Smooth muscle cell (in vitro differentiated cells): ENCODE results near the gene SOX2. TPM values are rescaled to one million over a fixed set of nuclear protein-coding genes. Genes with fewer than 3 reads are reported as not detected.

ENCODE experiments used
- DNase-seq: peaks from one replicate; lab custom pipeline; 2025; ENCODE audit not compliant: unreplicated experiment; lab: John Stamatoyannopoulos, UW
- H2AFZ ChIP-seq: fragments of 200-600 bp; sonication (generic); 2 replicates; pipeline ENCODE4 v1.6.0; 2016; ENCODE audit warnings: antibody characterized with exemption, low read depth, mild to moderate bottlenecking
- H3F3A ChIP-seq: fragments of 200-600 bp; sonication (generic); 2 replicates; pipeline ENCODE4 v1.6.0; 2017; ENCODE audit warnings: antibody characterized with exemption, low read depth
- H3K27ac ChIP-seq: fragments of 200-600 bp; sonication (generic); 2 replicates; pipeline ENCODE4 v1.5.1; 2016; ENCODE audit warnings: low read depth, mild to moderate bottlenecking
- H3K27me3 ChIP-seq: fragments of 200-600 bp; sonication (generic); 2 replicates; pipeline ENCODE4 v1.6.1; 2016; ENCODE audit warnings: low read depth, mild to moderate bottlenecking
- H3K36me3 ChIP-seq: fragments of 200-600 bp; sonication (generic); 2 replicates; pipeline ENCODE4 v1.5.1; 2016; ENCODE audit warnings: low read depth
- H3K4me1 ChIP-seq: fragments of 200-600 bp; sonication (generic); 2 replicates; pipeline ENCODE4 v1.5.1; 2016; ENCODE audit warnings: low read depth
- H3K4me2 ChIP-seq: fragments of 200-600 bp; sonication (generic); 2 replicates; pipeline ENCODE4 v1.6.0; 2016; ENCODE audit warnings: mild to moderate bottlenecking
- H3K4me3 ChIP-seq: fragments of 200-600 bp; sonication (generic); 2 replicates; pipeline ENCODE4 v1.5.1; 2016; ENCODE audit warnings: mild to moderate bottlenecking
- H3K79me2 ChIP-seq: fragments of 200-600 bp; sonication (generic); 2 replicates; pipeline ENCODE4 v1.6.0; 2016; ENCODE audit warnings: low read depth, mild to moderate bottlenecking
- H3K9ac ChIP-seq: fragments of 200-600 bp; sonication (generic); 2 replicates; pipeline ENCODE4 v1.6.0; 2016; ENCODE audit warnings: low read depth
- H3K9me3 ChIP-seq: fragments of 200-600 bp; sonication (generic); replicated peaks from 2 replicates; pipeline ENCODE4 v1.5.1; 2016; ENCODE audit warnings: low read depth
- H4K20me1 ChIP-seq: fragments of 200-600 bp; sonication (generic); 2 replicates; pipeline ENCODE4 v1.6.0; 2016; ENCODE audit warnings: low read depth
- WGBS: methylation state at CpG from one replicate; pipeline ENCODE4 v1.1.7; 2016; ENCODE audit warnings: low lambda C conversion rate; 5-methylcytosine and 5-hydroxymethylcytosine counted together
- polyA plus RNA-seq: library from polyadenylated mRNA; unstranded; fragments of >200 nt; fragmentation: Nextera tagmentation; extraction: Ambion mirVana; gene quantifications from 2 replicates; pipeline ENCODE4 v1.2.1, GENCODE V29; 2016
- total RNA-seq: library from RNA; depleted of rRNA; stranded (reverse); fragments of >200 nt; gene quantifications from 2 replicates; pipeline ENCODE4 v1.2.3, GENCODE V29; 2014
- TF ChIP-seq, protein P1 (sequence below): fragments of 200-600 bp; sonication (generic); IDR thresholded peaks from 2 replicates; pipeline ENCODE4 v1.5.1; 2017; ENCODE audit warnings: borderline replicate concordance, mild to moderate bottlenecking, antibody characterized with exemption; ENCODE audit not compliant: insufficient read depth, poor library complexity, severe bottlenecking

SOX2 gene
- total and polyA plus RNA-seq, 2 experiments from 2014 or later, result not detected

DNA sequence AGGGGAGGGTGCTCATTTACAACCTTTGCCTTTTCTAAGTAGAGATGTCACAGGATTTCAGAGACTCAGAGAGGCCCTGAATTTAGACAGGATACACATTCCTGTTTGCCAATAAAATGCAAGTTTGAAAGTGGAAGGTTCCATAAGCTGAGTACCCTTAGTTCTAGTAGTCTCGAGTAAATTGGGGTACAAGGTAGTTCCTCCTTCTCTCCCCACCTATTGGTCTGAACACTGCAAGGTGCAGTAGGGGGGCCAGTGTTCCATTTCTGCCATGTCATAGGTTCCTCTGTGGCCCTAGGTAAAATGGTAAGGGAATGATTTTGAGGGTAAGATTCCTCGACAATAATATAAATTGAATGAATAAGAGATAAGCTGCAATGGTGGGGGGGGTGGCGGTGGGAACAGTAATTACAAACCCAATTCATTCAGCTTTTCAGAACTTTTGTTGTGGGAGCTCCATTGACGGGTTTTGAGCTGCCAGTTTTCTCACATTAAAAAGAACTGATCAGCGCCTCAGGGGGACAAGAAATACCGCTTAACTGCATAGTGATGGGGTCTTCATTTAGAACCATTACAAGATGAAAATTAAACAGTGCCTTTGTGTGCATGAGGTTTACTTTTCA is 5.9 kb downstream of the SOX2 start:
- no peak overlapping the region for H3K27ac ChIP-seq
- no peaks in the 10 kb centered on the region for H3K79me2 ChIP-seq
- no peak overlapping the region for H3K4me2 ChIP-seq
- H3K27me3 ChIP-seq, result peaks cover 100% of the 10 kb centered on the region
- no peaks in the 10 kb centered on the region for H3K36me3 ChIP-seq
- no peak overlapping the region for H3K9ac ChIP-seq
- peaks cover 28% of the 10 kb centered on the region for H3K4me1 ChIP-seq
- H2AFZ ChIP-seq, result no peak overlapping the region
- no peaks in the 10 kb centered on the region for H4K20me1 ChIP-seq
- no peak for DNase-seq
- no peaks in the 10 kb centered on the region for H3F3A ChIP-seq
- H3K4me3 ChIP-seq, result no peak overlapping the region
- 56% methylated on average over 6 of the region's 6 CpGs for WGBS
- no peaks in the 10 kb centered on the region for H3K9me3 ChIP-seq
- TF ChIP-seq, protein P1, sequence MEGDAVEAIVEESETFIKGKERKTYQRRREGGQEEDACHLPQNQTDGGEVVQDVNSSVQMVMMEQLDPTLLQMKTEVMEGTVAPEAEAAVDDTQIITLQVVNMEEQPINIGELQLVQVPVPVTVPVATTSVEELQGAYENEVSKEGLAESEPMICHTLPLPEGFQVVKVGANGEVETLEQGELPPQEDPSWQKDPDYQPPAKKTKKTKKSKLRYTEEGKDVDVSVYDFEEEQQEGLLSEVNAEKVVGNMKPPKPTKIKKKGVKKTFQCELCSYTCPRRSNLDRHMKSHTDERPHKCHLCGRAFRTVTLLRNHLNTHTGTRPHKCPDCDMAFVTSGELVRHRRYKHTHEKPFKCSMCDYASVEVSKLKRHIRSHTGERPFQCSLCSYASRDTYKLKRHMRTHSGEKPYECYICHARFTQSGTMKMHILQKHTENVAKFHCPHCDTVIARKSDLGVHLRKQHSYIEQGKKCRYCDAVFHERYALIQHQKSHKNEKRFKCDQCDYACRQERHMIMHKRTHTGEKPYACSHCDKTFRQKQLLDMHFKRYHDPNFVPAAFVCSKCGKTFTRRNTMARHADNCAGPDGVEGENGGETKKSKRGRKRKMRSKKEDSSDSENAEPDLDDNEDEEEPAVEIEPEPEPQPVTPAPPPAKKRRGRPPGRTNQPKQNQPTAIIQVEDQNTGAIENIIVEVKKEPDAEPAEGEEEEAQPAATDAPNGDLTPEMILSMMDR, result no peak

DNA sequence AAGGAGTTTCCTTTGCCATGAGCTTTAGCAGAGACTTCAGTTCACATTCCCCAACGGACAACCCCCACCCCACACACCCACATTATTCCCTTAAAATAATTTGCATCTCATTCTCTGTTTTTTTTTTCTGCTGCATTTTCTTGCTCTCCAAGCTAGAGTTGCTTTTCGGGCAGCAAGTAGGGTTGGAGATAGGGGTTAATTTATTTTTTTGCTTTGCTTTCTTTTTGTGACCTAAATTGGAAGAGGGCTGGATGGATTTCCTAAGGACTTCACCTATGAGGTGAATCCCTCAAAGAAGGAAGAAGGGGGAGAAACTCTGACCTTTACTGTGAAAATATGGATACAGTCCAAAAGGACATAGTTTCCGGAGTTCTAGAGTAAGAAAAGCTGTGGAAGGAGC is 6.6 kb downstream of the SOX2 start:
- TF ChIP-seq, protein P1, result no peak
- H3K9me3 ChIP-seq, result no peaks in the 10 kb centered on the region
- no peak for DNase-seq
- peaks cover 100% of the 10 kb centered on the region for H3K27me3 ChIP-seq
- no peak overlapping the region for H3K27ac ChIP-seq
- no peak overlapping the region for H2AFZ ChIP-seq
- no peaks in the 10 kb centered on the region for H3F3A ChIP-seq
- no peak overlapping the region for H3K4me2 ChIP-seq
- no peaks in the 10 kb centered on the region for H4K20me1 ChIP-seq
- H3K36me3 ChIP-seq, result no peaks in the 10 kb centered on the region
- peaks cover 33% of the 10 kb centered on the region for H3K4me1 ChIP-seq
- H3K79me2 ChIP-seq, result no peaks in the 10 kb centered on the region
- no peak overlapping the region for H3K9ac ChIP-seq
- 60% methylated on average over 3 of the region's 3 CpGs for WGBS
- no peak overlapping the region for H3K4me3 ChIP-seq

GRCh38 chr3:181718987-181719911 is 7.5 kb downstream of the SOX2 start:
- Histone ChIP-seq H3K4me3 (no peak overlapping the region), H3K79me2 (no peaks in the 10 kb centered on the region), H3K4me2 (no peak overlapping the region), H3F3A (no peaks in the 10 kb centered on the region), H2AFZ (no peak overlapping the region), H3K27me3 (peaks cover 100% of the 10 kb centered on the region), H3K27ac (no peak overlapping the region), H3K36me3 (no peaks in the 10 kb centered on the region), H3K9ac (no peak overlapping the region), H4K20me1 (no peaks in the 10 kb centered on the region), H3K4me1 (peaks cover 34% of the 10 kb centered on the region), H3K9me3 (no peaks in the 10 kb centered on the region)
- DNase-seq, result no peak
- WGBS, result 68% methylated on average over 48 of the region's 48 CpGs
- TF ChIP-seq, protein P1, result no peak
